NCI-H2171 (cell line): Measurements from ENCODE around the gene VPS9D1.

ENCODE experiments used
- DNase-seq: peaks from one replicate; lab custom pipeline; 2025; lab: John Stamatoyannopoulos, UW

VPS9D1 gene

GRCh38 chr16:89732918-89733242, 12.2 kb upstream of the VPS9D1 start:
- DNase-seq = no peak

- DNase-seq = no peak
Measured at GRCh38 chr16:89732142-89732917, 11.6 kb upstream of the VPS9D1 start.

DNA sequence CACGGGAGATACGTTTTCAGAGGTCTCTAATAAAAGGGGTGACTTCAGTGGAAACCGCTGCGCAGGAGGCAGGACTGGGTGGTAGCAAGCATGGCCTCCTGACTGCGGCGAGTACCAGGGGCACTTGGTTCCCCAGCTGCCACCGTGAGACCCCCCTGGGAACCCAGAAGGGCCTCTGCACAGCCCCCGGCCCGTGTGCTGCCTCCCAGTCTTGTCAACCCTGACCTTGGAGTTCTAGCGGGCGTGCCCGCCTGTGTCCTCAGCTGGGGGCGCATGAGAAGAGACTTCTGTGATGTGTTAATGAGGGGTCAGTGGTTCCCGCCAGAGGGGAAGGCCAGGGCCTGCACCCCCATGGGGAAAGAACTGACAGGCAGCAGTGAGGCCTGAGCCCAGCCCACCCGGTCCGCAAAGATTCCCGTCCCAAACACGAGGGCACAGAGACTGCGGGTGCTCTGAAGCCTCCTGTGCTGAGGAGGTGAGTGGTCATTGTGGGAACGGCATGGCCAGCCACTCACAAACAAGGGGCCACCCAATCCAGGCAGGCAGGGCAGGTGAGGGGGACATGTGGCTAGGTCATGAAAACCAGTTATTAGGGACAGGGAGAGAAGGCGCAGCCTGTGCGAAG, 10.0 kb upstream of the VPS9D1 start:
- no peak for DNase-seq

- no peak for DNase-seq
Measured at GRCh38 chr16:89729863-89730593, 9.3 kb upstream of the VPS9D1 start.

DNA sequence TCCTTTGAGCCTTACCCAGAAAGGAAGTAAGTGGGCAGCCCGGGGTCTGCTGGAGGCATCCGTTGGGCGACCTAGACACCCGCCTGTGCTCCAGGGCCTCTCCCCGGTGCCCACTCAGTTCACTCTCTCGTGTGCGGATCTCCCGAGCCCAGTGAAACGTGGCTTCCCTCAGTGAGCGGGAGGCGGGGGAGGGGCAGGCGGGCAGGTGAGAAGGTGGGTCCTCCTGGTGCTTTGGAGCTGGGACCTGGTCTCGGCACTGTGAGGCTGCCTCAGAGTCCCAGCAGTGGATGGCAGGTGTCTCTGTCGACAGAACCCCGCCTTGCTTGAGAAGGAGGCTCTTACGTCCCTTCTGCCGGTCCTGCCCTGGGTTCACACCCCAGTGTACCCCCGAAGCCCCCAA, 8.6 kb upstream of the VPS9D1 start:
- no peak for DNase-seq

GRCh38 chr16:89727406-89728120, 6.9 kb upstream of the VPS9D1 start:
- no peak for DNase-seq

DNA sequence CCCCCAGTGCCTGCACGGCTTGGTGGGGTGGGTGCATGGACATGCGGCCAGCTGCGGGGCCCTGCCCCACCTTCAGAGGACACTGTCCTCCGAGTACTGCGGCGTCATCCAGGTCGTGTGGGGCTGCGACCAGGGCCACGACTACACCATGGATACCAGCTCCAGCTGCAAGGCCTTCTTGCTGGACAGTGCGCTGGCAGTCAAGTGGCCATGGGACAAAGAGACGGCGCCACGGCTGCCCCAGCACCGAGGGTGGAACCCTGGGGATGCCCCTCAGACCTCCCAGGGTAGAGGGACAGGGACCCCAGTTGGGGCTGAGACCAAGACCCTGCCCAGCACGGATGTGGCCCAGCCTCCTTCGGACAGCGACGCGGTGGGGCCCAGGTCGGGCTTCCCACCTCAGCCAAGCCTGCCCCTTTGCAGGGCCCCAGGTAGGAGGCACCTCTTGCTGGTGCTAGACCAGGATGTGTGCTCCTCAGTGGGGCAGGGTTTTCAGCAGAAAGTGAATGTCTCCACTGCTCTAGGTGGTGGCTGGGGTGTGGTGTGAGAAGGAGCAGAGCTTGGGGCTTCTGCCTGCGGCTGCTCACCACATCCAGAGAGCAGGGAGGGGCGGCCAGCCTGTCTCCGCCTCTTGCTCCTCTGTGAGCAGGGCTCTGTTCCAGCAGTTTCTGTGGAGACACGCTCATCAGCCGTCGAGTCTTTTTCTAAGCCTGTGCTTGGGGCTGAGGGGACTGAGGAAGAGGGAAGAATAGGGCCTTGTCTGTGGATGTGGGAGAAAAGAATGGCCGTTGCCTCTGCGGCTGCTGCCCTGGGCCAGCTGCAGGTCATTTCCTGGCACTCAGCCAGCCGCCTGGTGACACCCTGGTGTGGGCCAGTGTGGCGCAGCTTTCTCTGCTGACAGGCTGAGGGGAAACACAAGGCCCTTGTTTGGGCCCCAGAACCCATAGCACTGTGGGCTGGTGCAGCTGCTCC, 2.9 kb upstream of the VPS9D1 start:
- DNase-seq = no peak

DNA sequence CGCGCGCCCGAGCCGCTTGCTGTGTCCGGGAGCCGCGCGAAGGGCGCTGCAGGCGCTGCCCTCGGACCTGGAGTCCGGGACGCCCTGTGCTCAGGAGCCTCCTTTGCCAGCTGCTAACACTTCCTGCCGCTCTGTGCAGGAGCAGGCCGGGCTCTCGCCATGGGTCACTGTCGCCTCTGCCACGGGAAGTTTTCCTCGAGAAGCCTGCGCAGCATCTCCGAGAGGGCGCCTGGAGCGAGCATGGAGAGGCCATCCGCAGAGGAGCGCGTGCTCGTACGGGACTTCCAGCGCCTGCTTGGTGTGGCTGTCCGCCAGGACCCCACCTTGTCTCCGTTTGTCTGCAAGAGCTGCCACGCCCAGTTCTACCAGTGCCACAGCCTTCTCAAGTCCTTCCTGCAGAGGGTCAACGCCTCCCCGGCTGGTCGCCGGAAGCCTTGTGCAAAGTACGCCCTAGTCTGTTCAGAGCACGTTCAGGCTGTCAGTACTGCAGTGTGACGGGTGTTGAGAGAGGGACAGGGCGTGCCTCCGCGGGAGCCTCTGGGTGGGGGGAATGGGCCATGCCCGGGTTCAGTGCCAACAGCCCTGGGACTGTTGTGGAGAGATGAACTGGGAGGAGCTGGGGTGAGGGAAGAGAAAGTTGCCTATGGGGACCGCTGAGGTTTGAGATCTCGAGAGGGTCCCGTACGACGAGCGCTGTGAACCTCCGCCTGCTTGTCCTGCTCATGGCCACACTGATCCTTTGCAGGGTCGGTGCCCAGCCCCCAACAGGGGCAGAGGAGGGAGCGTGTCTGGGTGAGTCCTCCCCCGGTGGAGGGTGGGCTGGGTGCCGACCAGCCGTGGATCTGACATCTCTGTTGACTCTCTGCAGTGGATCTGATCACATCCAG, 1.9 kb upstream of the VPS9D1 start:
- DNase-seq = no peak

DNA sequence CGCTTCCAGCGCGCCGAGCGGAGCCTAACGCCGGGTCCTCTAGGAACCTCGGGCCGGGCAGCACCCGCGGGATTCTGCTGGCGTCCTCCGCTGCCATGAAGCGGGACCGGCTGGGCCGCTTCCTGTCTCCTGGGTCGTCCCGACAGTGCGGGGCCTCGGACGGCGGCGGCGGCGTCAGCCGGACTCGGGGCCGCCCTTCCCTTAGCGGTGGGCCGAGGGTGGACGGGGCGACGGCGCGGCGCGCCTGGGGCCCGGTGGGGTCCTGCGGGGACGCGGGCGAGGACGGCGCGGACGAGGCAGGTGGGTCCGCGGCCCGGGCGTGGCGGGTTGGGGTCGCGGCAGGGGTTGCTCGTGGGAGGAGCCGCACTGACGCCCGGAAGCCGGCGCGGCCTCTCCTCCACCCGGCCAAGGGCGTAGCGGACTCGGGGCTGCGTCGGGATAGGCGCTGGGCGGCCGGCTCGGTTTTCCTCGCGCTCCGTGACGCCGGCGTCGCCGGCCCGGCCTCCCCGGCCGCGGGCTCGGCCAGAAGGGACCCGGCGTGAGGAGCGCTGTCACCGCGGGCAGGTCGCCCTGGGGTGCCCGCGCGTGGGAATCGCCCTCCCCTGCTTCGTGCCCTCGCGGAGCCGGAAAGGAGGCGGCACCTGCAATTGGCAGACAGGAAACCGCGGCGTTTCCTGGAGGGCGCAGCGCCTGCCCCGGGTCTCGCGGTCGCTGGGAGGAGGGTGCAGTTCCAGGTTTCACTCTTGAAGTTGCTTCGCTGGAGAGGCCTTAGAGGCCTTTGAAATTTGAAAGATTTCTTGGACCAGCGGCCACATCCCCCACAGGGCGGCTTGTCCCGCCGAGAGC, 1.1 kb upstream of the VPS9D1 start:
- DNase-seq = no peak

- DNase-seq = no peak
Measured at GRCh38 chr16:89720551-89720812, 216 bp downstream of the VPS9D1 start.

- no peak for DNase-seq
Measured at GRCh38 chr16:89717688-89718505, 2.8 kb downstream of the VPS9D1 start.

GRCh38 chr16:89716916-89717687, 3.6 kb downstream of the VPS9D1 start:
- DNase-seq = no peak

GRCh38 chr16:89716493-89716892, 4.2 kb downstream of the VPS9D1 start:
- DNase-seq = no peak

DNA sequence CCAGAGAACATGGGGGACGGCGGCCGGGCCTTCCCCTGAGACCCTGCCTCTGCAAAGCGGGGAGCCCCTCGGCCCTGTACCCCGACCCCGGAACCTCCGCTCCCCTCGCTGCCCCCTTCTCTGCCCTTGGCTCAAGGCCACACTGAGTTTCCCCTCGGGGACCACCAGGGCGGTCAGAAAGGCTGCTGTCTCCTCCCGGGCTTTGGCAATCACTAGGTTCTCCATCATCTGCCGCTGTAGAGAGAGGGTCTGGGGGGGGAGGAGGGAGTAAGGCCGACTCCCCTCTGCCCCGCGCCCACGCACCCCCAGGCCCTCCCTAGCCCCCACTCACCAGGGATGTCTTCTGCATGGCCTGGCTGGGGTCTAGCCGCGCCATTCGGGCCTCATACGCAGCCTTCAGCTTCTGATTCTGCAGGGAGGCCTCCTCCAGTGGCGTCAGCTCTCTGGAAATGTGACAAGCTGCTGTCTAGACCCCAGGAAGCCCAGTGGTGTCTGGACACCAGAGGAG, 8.4 kb downstream of the VPS9D1 start:
- DNase-seq = no peak

DNA sequence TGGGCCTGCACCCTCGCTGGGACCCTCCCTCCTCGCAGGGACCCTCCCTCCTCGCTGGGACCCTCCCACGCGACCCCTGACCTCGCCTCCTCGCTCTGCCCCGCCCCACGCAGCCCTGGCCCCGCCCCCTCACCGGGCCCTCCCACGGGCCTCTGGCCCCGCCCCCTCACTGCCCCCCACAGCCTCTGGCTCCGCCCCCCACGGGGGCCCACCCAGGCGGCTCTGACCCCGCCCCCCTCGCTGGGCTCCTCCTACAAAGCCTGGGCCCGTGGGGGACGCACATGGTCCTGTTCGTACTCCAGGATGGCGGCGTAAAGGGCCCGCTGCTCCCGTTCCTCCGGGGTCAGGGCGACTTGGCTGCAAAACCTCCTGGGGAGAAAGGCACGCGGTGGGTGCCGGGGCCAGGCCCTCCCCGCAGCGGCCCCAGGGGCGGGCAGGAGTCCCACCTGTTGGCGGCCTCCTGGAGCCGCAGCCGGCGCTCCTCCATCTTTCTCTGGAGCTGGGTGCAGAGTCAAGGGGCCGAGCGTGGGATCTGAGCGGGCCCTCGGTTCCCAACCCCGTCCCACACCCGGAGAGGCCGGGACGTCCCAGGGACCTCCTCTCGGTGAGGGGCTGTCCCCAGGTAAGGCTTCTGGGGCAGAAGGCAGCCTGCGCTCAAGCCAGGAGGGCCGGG, 9.0 kb downstream of the VPS9D1 start:
- peak; percentile 72 for DNase-seq

DNA sequence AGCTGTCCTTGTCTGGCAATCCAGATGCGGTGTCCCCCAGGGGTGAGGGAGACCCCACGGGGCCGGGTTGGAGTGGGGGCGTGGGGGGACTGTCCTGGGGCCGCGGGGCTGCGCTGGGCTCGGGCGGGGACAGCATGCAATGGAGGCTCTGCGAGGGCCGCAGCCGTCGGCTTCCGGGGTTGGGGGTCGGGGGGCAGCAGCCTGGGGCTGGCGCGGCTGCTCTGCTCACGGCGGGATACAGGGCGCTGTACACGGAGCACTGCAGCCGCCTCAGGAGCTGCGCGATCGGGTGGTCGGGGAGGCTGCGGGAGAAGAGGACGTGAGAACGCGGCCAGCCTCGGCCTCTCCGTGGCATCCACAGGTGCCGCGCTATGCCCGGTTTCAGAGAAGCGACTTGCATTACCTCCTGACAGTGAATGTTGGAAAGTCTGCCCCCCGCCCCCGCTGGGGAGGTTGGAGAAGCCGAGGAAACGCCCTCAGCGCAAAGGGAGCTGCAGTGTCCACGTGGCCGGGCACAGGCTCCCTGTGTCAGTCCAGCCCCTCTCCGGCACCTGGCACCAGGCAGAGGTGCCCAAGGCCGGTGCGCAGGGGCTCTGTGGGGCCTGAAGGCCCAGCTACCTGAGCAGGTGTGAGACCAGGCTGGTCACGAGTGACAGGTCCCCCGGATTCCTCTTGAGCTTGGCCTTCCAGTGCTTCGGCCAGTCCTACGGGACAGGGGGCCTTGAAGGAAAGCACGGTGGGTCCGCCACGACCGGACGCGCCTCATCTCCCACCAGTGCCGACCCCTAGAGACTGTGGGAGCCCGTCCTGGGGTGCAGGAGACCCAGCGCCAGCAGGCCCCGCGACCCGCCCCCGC, 9.8 kb downstream of the VPS9D1 start:
- no peak for DNase-seq
